Measurements from ENCODE around the gene DNASE1L3. TPM values are rescaled to one million over a fixed set of nuclear protein-coding genes. Genes with fewer than 3 reads are reported as not detected.

The DNASE1L3 gene
- total and polyA plus RNA-seq, 2 of the 8 experiments (the other 6 are each of a cell fraction or from before 2014, with no cell fraction given), result not detected

- Histone ChIP-seq H4K5ac (ENCODE audit: insufficient read length, low read depth, low read length) (no peak overlapping the region), H4K20me1 (replicated peaks in 1 of 2; ENCODE audit: control insufficient read depth in 1 of 2, insufficient read depth in 2 of 2, low read length in 2 of 2) (no peaks in the 10 kb centered on the region), H3K56ac (replicated peaks; ENCODE audit: insufficient read length, low read depth, low read length) (no peak overlapping the region), H3K4me2 (ENCODE audit: insufficient read depth in 1 of 2, low read depth in 2 of 2, low read length in 2 of 2) (no peak overlapping the region), H4K8ac (ENCODE audit: extremely low read depth, insufficient read depth, low read length) (no peak overlapping the region), H2AK5ac (ENCODE audit: low read depth, low read length) (no peak overlapping the region), H4K91ac (replicated peaks; ENCODE audit: insufficient read length, low read length) (no peak overlapping the region), H3K23ac (ENCODE audit: insufficient read length) (no peak overlapping the region), H3K9ac (replicated peaks in 1 of 4; ENCODE audit: extremely low read depth in 1 of 4, low read depth in 3 of 4, low read length in 3 of 4) (no peak overlapping the region), H3K4ac (replicated peaks; ENCODE audit: insufficient read length, low read depth, low read length) (no peak overlapping the region), H3K9me3 (ENCODE audit: insufficient read depth in 2 of 2, low read depth in 1 of 2, low read length in 1 of 2) (no peaks in the 10 kb centered on the region), H3K4me1 (replicated peaks in 1 of 4; ENCODE audit: control insufficient read depth in 3 of 4, insufficient read depth in 4 of 4, low read length in 3 of 4) (no peaks in the 10 kb centered on the region), H3K79me1 (ENCODE audit: low read depth, low read length) (no peaks in the 10 kb centered on the region; the same call in 1 of the 2 replicates), H2BK15ac (ENCODE audit: low read length) (no peak overlapping the region), H3K27me3 (replicated peaks in 1 of 4; ENCODE audit: control insufficient read depth in 3 of 4, extremely low read depth in 1 of 4, insufficient read depth in 3 of 4, low read length in 3 of 4) (no peaks in the 10 kb centered on the region), H2AFZ (ENCODE audit: low read length) (no peak overlapping the region), H3K79me2 (ENCODE audit: control insufficient read depth in 1 of 2, insufficient read depth in 2 of 2, low read length in 2 of 2) (no peaks in the 10 kb centered on the region), H2BK20ac (ENCODE audit: low read length) (no peak overlapping the region), H3K27ac (ENCODE audit: low read depth, low read length) (no peak overlapping the region), H3K14ac (ENCODE audit: insufficient read length) (no peak overlapping the region), H2BK5ac (ENCODE audit: low read depth, low read length) (no peak overlapping the region), H2BK120ac (replicated peaks; ENCODE audit: low read depth, low read length) (no peak overlapping the region), H2BK12ac (ENCODE audit: low read depth, low read length) (no peak overlapping the region), H3K18ac (ENCODE audit: extremely low read depth, low read length) (no peak overlapping the region), H3K36me3 (ENCODE audit: control insufficient read depth in 2 of 4, insufficient read depth in 4 of 4, low read length in 3 of 4) (no peaks in the 10 kb centered on the region), H3K23me2 (ENCODE audit: low read depth, low read length) (peaks cover 2% of the 10 kb centered on the region; the same call in 1 of the 2 replicates), H3K4me3 (ENCODE audit: extremely low read depth in 1 of 4, insufficient read depth in 2 of 4, low read depth in 3 of 4, low read length in 4 of 4) (no peak overlapping the region)
- DNase-seq (ENCODE audit: low read depth in 1 of 2, low spot score in 2 of 2) (no peak), FAIRE-seq (no peak)
- ChIA-PET POLR2A (ENCODE audit: partially characterized antibody) (no interaction called here), CTCF (ENCODE audit: partially characterized antibody) (no interaction called here)
- WGBS, 2 experiments (ENCODE audit: extremely low coverage in 1 of 2, insufficient coverage in 1 of 2, insufficient read length in 1 of 2, insufficient replicate concordance in 2 of 2, low coverage in 1 of 2, low lambda C conversion rate in 2 of 2, missing lambda C conversion rate in 1 of 2), result 86% methylated on average over 1 of the region's 1 CpG; no CpG with 5 or more reads in 1 of the 2 experiments
- no peak for TF ChIP-seq E2F6 (IDR thresholded peaks at IDR 0.05)
- no peak for TF ChIP-seq RBBP5 (IDR thresholded peaks at IDR 0.05; ENCODE audit: borderline replicate concordance, low read depth, low read length)
These were observed 45.3 kb upstream of the DNASE1L3 start for GRCh38 chr3:58256061-58256460.

All from H1 (cell line).